CD1c-positive myeloid dendritic cell (primary cell): ENCODE results near the gene CADM2.
"Not testable (repeated sequence)": the region's sequence is repeated elsewhere in the genome, so short reads cannot be mapped to it uniquely, and the experiment has no call there.

Experiments
- DNase-seq: peaks from one replicate; pipeline ENCODE4 v3.0.0-alpha.2; 2016; ENCODE audit errors: extremely low spot score

The CADM2 gene

GRCh38 chr3:85077018-85077417 lies 118.2 kb downstream of the CADM2 start:
- no peak for DNase-seq

- no peak for DNase-seq
Measured at GRCh38 chr3:85081191-85081906, 122.6 kb downstream of the CADM2 start.

GRCh38 chr3:85090495-85090894 lies 131.7 kb downstream of the CADM2 start:
- no peak for DNase-seq

GRCh38 chr3:85100316-85100715 lies 141.5 kb downstream of the CADM2 start:
- no peak for DNase-seq

GRCh38 chr3:85102781-85103180 lies 144.0 kb downstream of the CADM2 start:
- no peak for DNase-seq

- no peak for DNase-seq
Measured at GRCh38 chr3:85110393-85110792, 151.6 kb downstream of the CADM2 start.

GRCh38 chr3:85120879-85121278 lies 162.1 kb downstream of the CADM2 start:
- DNase-seq: no peak

- DNase-seq: not testable (repeated sequence)
Measured at GRCh38 chr3:85132864-85133263, 174.1 kb downstream of the CADM2 start.

GRCh38 chr3:85133691-85134420 lies 175.1 kb downstream of the CADM2 start:
- DNase-seq: not testable (repeated sequence)

GRCh38 chr3:85142626-85143025 lies 183.8 kb downstream of the CADM2 start:
- DNase-seq: no peak

- no peak for DNase-seq
Measured at GRCh38 chr3:85148036-85148435, 189.2 kb downstream of the CADM2 start.

GRCh38 chr3:85151555-85151954 lies 192.8 kb downstream of the CADM2 start:
- no peak for DNase-seq

- DNase-seq: not testable (repeated sequence)
Measured at GRCh38 chr3:85153279-85153678, 194.5 kb downstream of the CADM2 start.

GRCh38 chr3:85159376-85159775 lies 200.6 kb downstream of the CADM2 start:
- DNase-seq: no peak

- no peak for DNase-seq
Measured at GRCh38 chr3:85161544-85161943, 202.8 kb downstream of the CADM2 start.

- DNase-seq: no peak
Measured at GRCh38 chr3:85162905-85163304, 204.1 kb downstream of the CADM2 start.

- DNase-seq: no peak
Measured at GRCh38 chr3:85164436-85164835, 205.6 kb downstream of the CADM2 start.

GRCh38 chr3:85167576-85167975 lies 208.8 kb downstream of the CADM2 start:
- no peak for DNase-seq

- DNase-seq: no peak
Measured at GRCh38 chr3:85170646-85171045, 211.9 kb downstream of the CADM2 start.

- DNase-seq: no peak
Measured at GRCh38 chr3:85171976-85172375, 213.2 kb downstream of the CADM2 start.

- no peak for DNase-seq
Measured at GRCh38 chr3:85176799-85177198, 218.0 kb downstream of the CADM2 start.

GRCh38 chr3:85182975-85183752 lies 224.4 kb downstream of the CADM2 start:
- no peak for DNase-seq

- DNase-seq: no peak
Measured at GRCh38 chr3:85185495-85185894, 226.7 kb downstream of the CADM2 start.
